Motor neuron (in vitro differentiated cells): ENCODE data around the gene GNS. TPM values are rescaled to one million over a fixed set of nuclear protein-coding genes. Genes with fewer than 3 reads are reported as not detected.
"Not testable (repeated sequence)": the region's sequence is repeated elsewhere in the genome, so short reads cannot be mapped to it uniquely, and the experiment has no call there.

Experiments
- ATAC-seq, 8 experiments: fragments of 200-7000 bp; cut with Tn5 transposase; replicated peaks in 6 of 8; 2 replicates each; pipeline ENCODE4 v1.8.0; 2021; ENCODE audit warnings: mild to moderate bottlenecking in 8 of 8, moderate library complexity in 8 of 8
- H3K27ac ChIP-seq, 2 donors: fragments of 250-450 bp; sonication (Bioruptor Pico); 2 replicates each; pipeline ENCODE4 v1.9.0; 2021; ENCODE audit warnings: antibody characterized with exemption in 2 of 2, mild to moderate bottlenecking in 2 of 2, moderate library complexity in 1 of 2
- H3K4me1 ChIP-seq, 2 donors: fragments of 250-450 bp; sonication (Bioruptor Pico); replicated peaks in 1 of 2; 2 replicates each; pipeline ENCODE4 v1.6.1; 2021; ENCODE audit warnings: antibody characterized with exemption in 2 of 2, mild to moderate bottlenecking in 2 of 2, moderate library complexity in 1 of 2
- H3K4me3 ChIP-seq, 5 donors: fragments of 250-450 bp; sonication (Bioruptor Pico); 2 replicates each; pipeline ENCODE4 v1.9.0; 2021; ENCODE audit warnings: antibody characterized with exemption in 5 of 5, mild to moderate bottlenecking in 5 of 5, moderate library complexity in 4 of 5
- WGBS, 10 experiments: fragments of 450-650 bp; shearing (Covaris generic); methylation state at CpG; one replicate each; pipeline ENCODE4 v1.0.0; 2022; 5-methylcytosine and 5-hydroxymethylcytosine counted together
- in situ Hi-C, 9 experiments: fragments of 400-800 bp; cut with MboI; loops; one replicate each; pipeline ENCODE4 v1.15.0; 2021; ENCODE audit warnings: low sequenced_read_pairs in 9 of 9, low pct_unique_long_range_greater_than_20kb in 2 of 9; ENCODE audit not compliant: unreplicated experiment in 9 of 9
- total RNA-seq, 8 experiments: library from RNA; unstranded; fragments of 300-600 nt; gene quantifications; 2 replicates each; pipeline versions ENCODE4 v1.2.3 to v1.2.4, GENCODE V29; 2022

GNS gene
- total RNA-seq, 8 experiments from 2014 or later: 19.2 to 126 (median 51.3) TPM

DNA sequence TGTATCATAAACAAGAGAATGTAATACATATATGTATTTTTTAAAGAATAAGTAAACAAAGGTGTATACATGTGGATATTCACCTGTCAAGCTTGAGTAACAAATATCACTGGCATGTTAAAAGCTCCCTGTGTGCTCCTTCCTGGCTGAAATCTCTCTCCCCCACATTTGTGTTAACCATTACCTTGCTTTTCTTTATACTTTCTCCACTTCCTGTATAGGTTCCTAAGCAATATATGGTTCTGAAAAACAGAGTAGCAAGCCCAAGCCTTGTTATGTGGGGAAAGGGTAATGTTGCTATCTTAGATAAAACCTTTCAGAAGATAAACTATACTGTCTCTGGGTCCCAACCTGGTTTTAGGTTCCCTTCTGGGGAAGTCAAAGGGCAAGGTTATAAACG lies 32.9 kb upstream of the GNS start:
- in situ Hi-C loops: loop anchor here in 1 of 9 experiments (25.0 kb wide), 1 partner anchor 320 kb away; the partner anchor contains the start of gene WIF1
- ATAC-seq: no peak
- no peak overlapping the region for H3K27ac ChIP-seq
- 13 to 80% (median 57%) methylated on average over 1 of the region's 1 CpG; no CpG with 5 or more reads in 5 of the 10 experiments for WGBS, 10 experiments
- no peaks in the 10 kb centered on the region for H3K4me1 ChIP-seq
- no peak overlapping the region for H3K4me3 ChIP-seq

DNA sequence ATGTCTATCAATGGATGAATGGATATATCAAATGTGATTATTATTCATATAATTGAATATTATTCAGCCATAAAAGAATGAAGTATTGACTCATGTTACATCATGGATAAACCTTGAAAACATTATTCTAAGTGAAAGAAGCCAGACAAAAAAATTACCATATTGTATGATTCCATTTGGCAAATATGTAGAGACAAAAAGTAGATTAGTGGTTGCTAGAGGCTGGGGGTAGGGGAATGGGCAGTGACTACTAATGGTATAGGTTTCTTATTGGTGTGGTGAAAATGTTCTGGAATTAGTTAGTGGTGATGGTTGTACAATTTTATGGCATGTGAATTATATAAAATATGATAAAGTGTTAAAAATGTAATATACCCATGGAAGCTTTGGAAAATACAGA lies 31.8 kb upstream of the GNS start:
- ATAC-seq: peak in 1 of 8 experiments; percentile 31
- in situ Hi-C loops: loop anchor here in 1 of 9 experiments (25.0 kb wide), 1 partner anchor 321 kb away; the partner anchor contains the start of gene WIF1
- no peak overlapping the region for H3K4me3 ChIP-seq
- H3K27ac ChIP-seq: no peak overlapping the region
- no peaks in the 10 kb centered on the region for H3K4me1 ChIP-seq

DNA sequence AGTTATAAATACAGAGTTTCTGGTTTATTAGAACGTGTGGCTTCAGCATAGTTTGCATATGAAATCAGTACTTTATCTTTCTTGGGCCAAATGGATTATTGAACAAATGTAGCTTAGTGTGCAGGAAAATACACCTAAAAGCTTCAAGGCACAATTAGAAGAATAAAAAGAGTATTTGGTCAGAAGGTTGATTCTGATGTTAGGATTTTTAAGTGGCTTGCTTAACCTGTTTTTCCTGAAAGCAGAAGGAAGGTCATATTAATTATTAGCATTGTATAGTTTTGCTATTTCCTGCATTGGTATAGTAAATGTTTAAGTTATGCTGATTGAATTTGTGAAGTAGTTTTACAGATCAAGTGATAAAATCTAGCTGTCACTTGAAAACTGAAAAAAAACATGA lies 31.0 kb upstream of the GNS start:
- ATAC-seq: no peak
- 0 to 100% (median 76%) methylated on average over 1 of the region's 1 CpG; no CpG with 5 or more reads in 2 of the 10 experiments for whole genome bisulfite sequencing, 10 experiments
- H3K27ac ChIP-seq: no peak overlapping the region
- in situ Hi-C loops: loop anchor here in 1 of 9 experiments (25.0 kb wide), 1 partner anchor 322 kb away; the partner anchor contains the start of gene WIF1
- no peaks in the 10 kb centered on the region for H3K4me1 ChIP-seq
- H3K4me3 ChIP-seq: no peak overlapping the region

DNA sequence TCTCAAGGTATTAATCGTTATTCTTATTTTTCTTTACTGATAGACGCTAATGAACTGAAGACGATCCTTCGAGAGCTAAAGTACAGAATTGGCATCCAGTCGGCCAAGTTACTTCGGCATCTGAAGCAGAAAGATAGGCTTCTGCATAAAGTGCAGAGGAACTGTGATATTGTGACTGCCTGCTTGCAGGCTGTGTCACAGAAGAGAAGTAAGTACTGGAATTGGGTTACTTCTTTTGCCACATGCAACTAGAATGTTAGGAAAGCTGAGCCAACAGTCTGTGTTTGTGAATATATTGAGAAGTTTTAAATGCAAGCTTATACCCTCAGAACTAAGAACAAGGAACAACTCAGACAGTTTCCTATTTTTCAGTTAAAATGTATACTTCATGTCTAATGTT lies 26.6 kb upstream of the GNS start:
- peaks cover 3 to 14% of the 10 kb centered on the region in 2 donors for H3K4me1 ChIP-seq
- no peak overlapping the region for H3K4me3 ChIP-seq
- in situ Hi-C loops: loop anchor here in 1 of 9 experiments (25.0 kb wide), 1 partner anchor 326 kb away; the partner anchor contains the start of gene WIF1
- ATAC-seq: no peak
- no peak overlapping the region for H3K27ac ChIP-seq
- WGBS, 10 experiments: 20 to 100% (median 90%) methylated on average over 1 to 6 of the region's 6 CpGs; no CpG with 5 or more reads in 1 of the 10 experiments

DNA sequence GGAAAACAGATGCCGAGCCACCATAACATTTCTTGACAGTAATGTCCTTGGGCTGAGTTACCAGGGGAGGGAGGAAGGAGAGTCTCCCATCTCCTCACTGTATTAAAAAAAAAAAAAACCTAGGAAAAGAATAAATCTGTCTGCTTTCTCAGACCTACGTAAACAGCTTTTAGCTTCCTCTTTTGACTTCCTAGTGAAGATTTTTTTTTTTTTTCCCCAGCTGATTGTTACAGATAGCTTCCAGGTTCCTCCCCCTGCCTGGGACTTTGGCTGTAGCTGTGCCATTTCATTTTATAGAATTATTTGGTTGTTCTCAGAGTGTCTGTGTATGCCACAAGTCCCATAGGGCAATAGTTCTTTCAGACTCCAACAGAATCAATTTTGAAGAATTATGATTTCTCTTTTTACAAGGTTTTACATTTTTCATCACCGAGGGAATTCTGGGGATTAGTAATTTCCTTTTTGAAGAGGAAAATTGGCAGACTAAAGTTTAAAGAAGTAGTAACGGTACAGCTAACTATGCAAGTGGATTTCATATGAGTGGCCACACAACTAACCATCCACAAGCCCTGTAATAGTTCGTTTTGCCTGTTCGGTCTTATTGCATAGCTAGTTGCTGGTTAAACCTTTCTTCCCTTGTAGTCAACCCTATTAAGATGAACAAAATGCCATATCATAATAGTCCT lies 23.1 kb upstream of the GNS start:
- peaks cover 9 to 14% of the 10 kb centered on the region in 2 donors for H3K4me1 ChIP-seq
- WGBS, 10 experiments: 31 to 87% (median 63%) methylated on average over 2 to 6 of the region's 6 CpGs
- in situ Hi-C loops: loop anchor here in 1 of 9 experiments (25.0 kb wide), 1 partner anchor 330 kb away; the partner anchor contains the start of gene WIF1
- peak in 3 of 8 experiments; percentile 5 to 32 (median 20) for ATAC-seq
- no peak overlapping the region for H3K27ac ChIP-seq
- H3K4me3 ChIP-seq: peak overlapping the region in 4 of 5 donors; percentile 39 to 43 (median 42)

DNA sequence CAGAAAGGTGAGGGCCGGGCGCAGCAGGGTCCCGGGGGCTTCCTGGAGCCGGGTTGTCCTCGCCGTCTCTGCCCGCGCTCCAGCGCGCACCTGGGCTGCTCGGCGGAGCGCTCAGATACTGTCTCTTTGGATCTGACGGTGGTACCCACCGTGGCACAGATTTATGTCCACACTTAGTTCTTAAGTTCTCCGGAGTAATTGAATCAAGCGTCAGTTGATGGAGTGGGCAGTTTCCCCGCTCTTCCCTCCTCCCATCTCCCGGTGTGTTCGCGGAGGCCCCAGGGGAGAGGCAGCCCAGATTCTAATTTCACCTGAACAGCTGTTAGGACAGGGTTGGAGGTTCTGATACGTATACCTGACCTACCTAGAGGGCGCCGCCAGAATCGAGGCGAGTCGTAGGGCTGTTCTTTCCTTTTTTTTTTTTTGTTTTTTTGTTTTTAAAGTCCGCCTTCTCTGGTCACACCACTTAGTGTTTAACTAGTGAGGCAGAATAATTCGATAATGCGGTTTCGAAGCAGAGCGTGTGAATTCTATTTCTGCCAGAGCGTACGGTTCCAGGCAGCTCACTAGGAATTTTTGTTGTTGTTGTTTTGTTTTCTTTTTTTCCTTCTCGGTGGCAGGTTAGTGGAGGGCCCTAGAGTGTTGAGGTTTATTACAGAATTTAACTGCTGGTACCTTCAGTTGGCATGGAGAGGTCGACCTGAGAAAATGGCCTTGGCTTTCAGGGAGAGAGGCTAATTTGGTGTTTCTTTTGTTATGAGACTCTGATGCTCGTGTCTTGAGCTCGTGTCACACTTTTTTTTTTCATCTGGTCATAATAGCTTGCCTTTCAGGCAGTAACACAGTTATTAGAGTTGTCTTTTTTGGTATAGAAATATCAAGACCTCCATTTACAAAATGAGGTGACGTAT lies 22.3 kb upstream of the GNS start:
- peaks cover 9 to 14% of the 10 kb centered on the region in 2 donors for H3K4me1 ChIP-seq
- H3K27ac ChIP-seq: no peak overlapping the region
- peak overlapping the region; percentile 39 to 47 (median 43) for H3K4me3 ChIP-seq
- 0 to 37% (median 4%) methylated on average over 5 to 21 of the region's 39 CpGs for WGBS, 10 experiments
- peak in 5 of 8 experiments; percentile 37 to 42 (median 38) for ATAC-seq
- in situ Hi-C loops: loop anchor here in 1 of 9 experiments (25.0 kb wide), 1 partner anchor 331 kb away; the partner anchor contains the start of gene WIF1

DNA sequence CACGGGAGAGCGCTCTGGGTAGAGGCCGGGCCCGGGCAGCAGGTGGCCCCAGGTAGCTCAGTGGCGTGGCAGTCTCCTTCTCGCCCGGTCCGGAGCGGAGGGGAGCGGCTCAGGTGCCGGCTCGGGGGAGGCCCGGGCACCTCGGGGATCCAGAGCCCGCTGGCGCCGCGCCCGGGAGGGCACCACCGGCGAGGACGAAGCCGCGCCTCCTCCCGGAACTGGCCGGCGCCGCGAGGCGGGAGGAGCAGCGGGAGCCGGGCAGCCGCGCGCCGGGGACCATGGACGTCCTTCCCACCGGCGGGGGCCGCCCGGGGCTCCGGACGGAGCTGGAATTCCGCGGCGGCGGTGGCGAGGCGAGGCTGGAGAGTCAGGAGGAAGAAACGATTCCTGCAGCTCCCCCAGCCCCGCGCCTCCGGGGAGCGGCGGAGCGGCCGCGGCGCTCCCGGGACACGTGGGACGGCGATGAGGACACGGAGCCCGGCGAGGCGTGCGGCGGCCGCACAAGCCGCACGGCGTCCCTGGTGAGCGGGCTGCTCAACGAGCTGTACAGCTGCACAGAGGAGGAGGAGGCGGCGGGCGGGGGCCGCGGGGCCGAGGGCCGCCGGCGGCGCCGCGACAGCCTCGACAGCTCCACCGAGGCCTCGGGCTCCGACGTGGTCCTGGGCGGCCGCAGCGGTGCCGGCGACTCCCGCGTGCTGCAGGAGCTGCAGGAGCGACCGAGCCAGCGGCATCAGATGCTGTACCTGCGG lies 21.5 kb upstream of the GNS start:
- in situ Hi-C loops: loop anchor here in 1 of 9 experiments (25.0 kb wide), 1 partner anchor 332 kb away; the partner anchor contains the start of gene WIF1
- H3K4me1 ChIP-seq: peaks cover 9 to 14% of the 10 kb centered on the region in 2 donors
- H3K4me3 ChIP-seq: peak overlapping the region; percentile 39 to 47 (median 43)
- WGBS, 10 experiments: 0 to 10% (median 3%) methylated on average over 2 to 13 of the region's 103 CpGs; no CpG with 5 or more reads in 7 of the 10 experiments
- H3K27ac ChIP-seq: no peak overlapping the region
- peak; percentile 75 to 89 (median 83) for ATAC-seq

DNA sequence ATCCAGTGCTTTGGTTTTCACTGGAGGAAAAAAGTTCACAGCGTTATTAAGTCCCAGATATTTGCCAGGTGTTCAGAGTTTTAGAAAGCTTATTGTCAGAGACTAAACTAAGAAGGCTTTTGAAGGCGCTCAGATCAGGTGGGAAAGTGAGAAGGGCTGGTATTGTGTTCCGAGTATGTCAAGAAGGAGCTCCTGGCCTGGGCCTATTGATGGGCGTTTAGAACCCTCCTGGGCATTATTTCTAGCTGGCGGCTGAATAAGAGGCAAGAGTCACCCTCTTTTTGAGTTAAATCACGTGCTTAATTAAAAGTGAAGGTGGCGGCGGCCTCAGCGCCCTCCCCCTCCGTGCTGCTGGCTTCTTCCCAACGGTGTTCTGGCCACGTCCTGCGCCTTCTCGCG lies 20.9 kb upstream of the GNS start:
- Histone ChIP-seq H3K4me3 (peak overlapping the region; percentile 39 to 47 (median 43)), H3K4me1 (peaks cover 9 to 14% of the 10 kb centered on the region in 2 donors), H3K27ac (no peak overlapping the region)
- no peak for ATAC-seq
- in situ Hi-C loops: loop anchor here in 1 of 9 experiments (25.0 kb wide), 1 partner anchor 332 kb away; the partner anchor contains the start of gene WIF1
- 17 to 60% (median 28%) methylated on average over 1 to 11 of the region's 15 CpGs for WGBS, 10 experiments

DNA sequence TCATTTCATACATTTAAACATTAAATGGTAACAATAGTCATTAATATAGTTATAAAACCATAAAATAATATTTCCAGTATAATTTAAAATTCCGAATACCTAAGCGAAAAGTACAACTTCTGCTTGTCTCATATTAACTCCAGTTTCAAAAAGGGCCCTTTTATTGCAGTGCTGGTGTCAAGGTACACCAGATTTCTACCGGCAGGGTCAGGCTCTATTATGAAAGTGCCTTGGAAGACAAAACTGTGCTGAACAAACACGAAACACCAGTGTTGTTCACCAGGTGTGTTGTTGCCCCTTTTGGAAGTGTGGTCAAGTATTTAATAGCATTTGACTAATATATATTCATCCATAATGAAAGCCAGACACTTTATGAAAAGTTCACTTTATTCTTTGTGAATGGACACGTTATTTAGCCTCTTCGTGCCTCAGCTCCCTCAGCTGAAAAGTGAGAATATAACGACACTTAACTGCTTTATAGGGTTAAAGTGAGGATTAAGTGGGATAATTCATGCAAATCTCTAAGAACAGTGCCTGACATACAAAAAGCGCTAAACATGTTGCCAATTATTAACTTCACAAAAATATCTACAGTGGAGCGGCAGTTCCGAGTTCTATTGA lies 20.3 kb upstream of the GNS start:
- Histone ChIP-seq H3K4me1 (peaks cover 9 to 14% of the 10 kb centered on the region in 2 donors), H3K4me3 (no peak overlapping the region), H3K27ac (no peak overlapping the region)
- in situ Hi-C loops: loop anchor here in 1 of 9 experiments (25.0 kb wide), 1 partner anchor 333 kb away; the partner anchor contains the start of gene WIF1
- ATAC-seq: no peak
- WGBS, 10 experiments: 47 to 96% (median 81%) methylated on average over 3 to 10 of the region's 10 CpGs

DNA sequence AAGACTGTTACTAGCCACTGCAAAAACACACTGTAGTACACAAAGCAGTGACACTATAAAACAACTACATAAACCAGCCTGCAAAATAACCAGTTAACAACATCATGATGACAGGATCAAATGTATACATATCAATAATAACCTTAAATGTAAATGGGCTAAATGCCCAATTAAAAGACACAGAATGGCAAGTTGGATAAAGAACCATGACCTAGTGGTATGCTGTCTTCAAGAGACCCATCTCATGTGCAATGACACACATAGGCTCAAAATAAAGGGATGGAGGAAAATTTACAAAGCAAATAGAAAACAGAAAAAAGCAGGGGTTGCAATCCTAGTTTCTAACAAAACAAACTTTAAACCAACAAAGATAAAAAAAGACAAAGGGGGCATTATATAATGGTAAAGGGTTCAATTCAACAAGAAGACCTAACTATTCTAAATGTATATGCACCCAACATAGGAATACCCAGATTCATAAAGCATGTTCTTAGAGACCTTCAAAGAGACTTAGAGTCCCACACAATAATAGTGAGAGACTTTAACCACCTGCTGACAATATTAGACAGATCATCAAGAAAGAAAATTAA lies 16.0 kb upstream of the GNS start:
- not testable (repeated sequence) for H3K4me3 ChIP-seq, ATAC-seq, H3K27ac ChIP-seq, H3K4me1 ChIP-seq
- in situ Hi-C loops: loop anchor here in 1 of 9 experiments (25.0 kb wide), 1 partner anchor 337 kb away; the partner anchor contains the start of gene WIF1

DNA sequence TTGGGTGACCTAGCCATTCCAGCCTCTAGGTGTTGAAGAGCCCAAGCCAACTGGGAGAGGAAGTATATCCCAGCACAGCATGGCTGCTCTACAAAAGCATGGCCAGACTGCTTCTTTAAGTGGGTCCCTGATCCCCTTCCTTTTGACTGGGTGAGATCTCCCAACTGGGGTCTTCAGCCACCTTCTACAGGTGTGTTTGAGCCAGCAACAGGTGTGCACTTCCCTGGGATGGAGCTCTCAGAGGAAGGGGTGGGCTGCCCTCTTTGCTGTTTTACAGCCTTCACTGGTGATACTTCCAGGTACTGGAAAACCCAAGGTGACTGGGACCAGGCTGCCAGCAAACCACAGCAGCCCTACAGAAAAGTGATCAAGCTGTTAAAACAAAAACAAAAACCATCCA lies 14.2 kb upstream of the GNS start:
- in situ Hi-C loops: no loop called here
- no peak overlapping the region for H3K27ac ChIP-seq
- no peaks in the 10 kb centered on the region for H3K4me1 ChIP-seq
- H3K4me3 ChIP-seq: no peak overlapping the region
- no peak for ATAC-seq

DNA sequence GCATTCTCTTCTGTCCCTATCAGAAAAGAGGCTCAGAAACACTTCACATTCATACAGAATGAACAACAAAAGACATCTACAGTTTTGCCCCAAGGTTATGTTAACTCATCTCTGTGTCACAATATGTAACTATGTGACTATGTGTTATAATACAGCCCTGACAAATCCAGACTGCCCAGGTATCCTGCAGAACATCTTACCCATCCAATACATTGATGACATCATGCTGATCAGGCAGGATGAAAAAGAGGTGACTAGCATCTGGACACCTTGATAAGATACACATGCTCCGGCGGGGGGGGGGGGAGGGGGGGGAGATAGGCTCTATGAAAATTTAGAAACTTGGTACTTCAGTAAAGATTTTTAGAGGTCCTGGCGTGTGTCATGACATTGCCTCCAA lies 8.3 kb upstream of the GNS start:
- Histone ChIP-seq H3K27ac (no peak overlapping the region), H3K4me1 (no peaks in the 10 kb centered on the region), H3K4me3 (no peak overlapping the region)
- in situ Hi-C loops: no loop called here
- 20 to 88% (median 33%) methylated on average over 1 of the region's 3 CpGs; no CpG with 5 or more reads in 7 of the 10 experiments for WGBS, 10 experiments
- ATAC-seq: no peak
